ENCODE data around the gene HOXD10. TPM values are rescaled to one million over a fixed set of nuclear protein-coding genes. Genes with fewer than 3 reads are reported as not detected.

Gene HOXD10
- total and polyA plus RNA-seq, 2 donors (not counting 1 experiment from before 2014, with no cell fraction given) = not detected

DNA sequence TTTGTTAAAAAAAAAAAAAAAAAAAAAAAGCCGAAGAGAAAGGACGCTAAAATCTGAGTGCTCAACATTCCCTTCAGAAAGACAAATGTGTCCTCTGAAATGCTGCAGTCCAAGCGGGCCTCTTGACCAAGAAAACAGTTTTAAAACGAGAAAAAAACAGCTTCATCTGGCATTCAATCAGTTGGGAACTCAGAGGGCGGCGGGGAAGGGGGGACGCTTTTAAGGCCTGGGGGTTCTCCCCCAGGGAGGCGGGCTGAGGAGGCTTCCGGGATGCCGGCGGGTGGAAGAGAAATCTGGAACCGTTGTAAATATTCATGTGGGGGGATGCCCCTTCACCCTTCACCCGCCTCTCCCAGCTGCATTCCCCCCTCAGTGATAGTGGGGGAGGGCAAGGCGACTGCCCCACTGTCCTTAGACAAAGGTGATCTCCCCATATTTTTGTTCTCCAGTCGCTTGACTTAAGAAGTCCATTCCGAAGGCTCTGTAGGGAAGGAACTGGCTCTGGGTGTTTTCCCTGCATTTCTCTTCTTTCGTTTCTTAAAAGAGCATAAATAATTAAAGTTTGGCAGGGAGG is 12.7 kb upstream of the HOXD10 start:
- no peak for DNase-seq (ENCODE audit: low read depth in 2 of 2)
- H3K9ac ChIP-seq (ENCODE audit: insufficient read depth, low read length) = no peak overlapping the region
- no peaks in the 10 kb centered on the region for H3K9me3 ChIP-seq (ENCODE audit: control insufficient read depth, insufficient read depth, low read depth, low read length)
- TF ChIP-seq, protein P1, sequence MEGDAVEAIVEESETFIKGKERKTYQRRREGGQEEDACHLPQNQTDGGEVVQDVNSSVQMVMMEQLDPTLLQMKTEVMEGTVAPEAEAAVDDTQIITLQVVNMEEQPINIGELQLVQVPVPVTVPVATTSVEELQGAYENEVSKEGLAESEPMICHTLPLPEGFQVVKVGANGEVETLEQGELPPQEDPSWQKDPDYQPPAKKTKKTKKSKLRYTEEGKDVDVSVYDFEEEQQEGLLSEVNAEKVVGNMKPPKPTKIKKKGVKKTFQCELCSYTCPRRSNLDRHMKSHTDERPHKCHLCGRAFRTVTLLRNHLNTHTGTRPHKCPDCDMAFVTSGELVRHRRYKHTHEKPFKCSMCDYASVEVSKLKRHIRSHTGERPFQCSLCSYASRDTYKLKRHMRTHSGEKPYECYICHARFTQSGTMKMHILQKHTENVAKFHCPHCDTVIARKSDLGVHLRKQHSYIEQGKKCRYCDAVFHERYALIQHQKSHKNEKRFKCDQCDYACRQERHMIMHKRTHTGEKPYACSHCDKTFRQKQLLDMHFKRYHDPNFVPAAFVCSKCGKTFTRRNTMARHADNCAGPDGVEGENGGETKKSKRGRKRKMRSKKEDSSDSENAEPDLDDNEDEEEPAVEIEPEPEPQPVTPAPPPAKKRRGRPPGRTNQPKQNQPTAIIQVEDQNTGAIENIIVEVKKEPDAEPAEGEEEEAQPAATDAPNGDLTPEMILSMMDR (conservative IDR thresholded peaks at IDR 0.05 in 1 of 2, IDR thresholded peaks at IDR 0.05 in 1 of 2; ENCODE audit: low read depth in 1 of 2, low read length in 2 of 2) = no peak
- no peak for TF ChIP-seq EZH2 (IDR thresholded peaks at IDR 0.05; ENCODE audit: low read length, missing control alignments)
- no peak overlapping the region for H2AFZ ChIP-seq (ENCODE audit: low read length)
- peaks cover 79% of the 10 kb centered on the region for H3K27me3 ChIP-seq (ENCODE audit: control insufficient read depth, insufficient read depth, low read length)
- H4K20me1 ChIP-seq (ENCODE audit: control insufficient read depth, extremely low read depth, insufficient read depth, low read length) = no peaks in the 10 kb centered on the region
- H3K4me2 ChIP-seq (ENCODE audit: extremely low read depth, insufficient read depth, low read length) = no peak overlapping the region
- H3K4me3 ChIP-seq (replicated peaks in 1 of 4; ENCODE audit: control extremely low read depth in 1 of 4, insufficient read depth in 1 of 4, low read depth in 3 of 4, low read length in 4 of 4) = no peak overlapping the region
- H3K4me1 ChIP-seq (ENCODE audit: control insufficient read depth, extremely low read depth, insufficient read depth, low read length) = no peaks in the 10 kb centered on the region
- H3K27ac ChIP-seq (ENCODE audit: insufficient read depth, low read length) = no peak overlapping the region
- no peaks in the 10 kb centered on the region for H3K79me2 ChIP-seq (ENCODE audit: control insufficient read depth, insufficient read depth, low read length)
- no peaks in the 10 kb centered on the region for H3K36me3 ChIP-seq (ENCODE audit: control insufficient read depth, insufficient read depth, low read length)

DNA sequence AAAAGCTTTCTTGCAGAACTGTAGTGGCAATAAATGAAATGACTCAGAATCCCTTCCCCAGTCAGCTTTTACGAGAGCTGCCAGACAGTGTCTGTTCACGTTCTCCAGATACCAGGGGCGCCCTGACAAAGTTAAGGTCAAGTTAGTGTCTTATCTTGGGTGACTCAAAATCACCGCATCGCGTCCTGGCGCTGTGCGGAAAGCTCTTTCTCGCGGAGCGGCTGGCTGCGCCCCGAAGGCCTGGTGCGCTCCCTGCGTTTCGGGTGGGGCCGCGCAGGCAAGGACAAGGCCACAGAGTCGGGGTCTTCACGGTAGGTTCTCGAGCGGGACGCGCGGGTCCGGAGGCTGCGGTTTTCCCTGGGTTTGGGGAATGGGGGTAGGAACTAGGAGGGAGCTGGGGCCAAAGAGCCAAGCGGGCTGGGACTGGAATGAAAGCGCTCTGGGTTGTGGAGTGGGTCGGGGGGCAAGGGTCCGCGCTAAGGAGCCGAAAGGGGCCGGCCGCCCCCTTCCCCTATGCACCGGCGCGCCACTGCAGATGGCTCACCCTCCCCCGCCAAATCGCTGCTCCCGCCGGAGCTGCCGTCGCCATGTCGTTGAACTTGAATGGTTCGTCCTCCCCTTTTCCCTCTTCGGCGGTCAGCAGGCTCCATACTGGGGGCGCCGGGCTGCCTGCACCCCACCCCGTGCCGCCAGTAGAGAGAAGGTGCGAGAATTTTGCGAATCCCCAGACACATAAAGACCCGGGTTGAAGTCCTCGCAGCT is 12.1 kb upstream of the HOXD10 start:
- Histone ChIP-seq H3K36me3 (ENCODE audit: control insufficient read depth, insufficient read depth, low read length) (no peaks in the 10 kb centered on the region), H3K27ac (ENCODE audit: insufficient read depth, low read length) (no peak overlapping the region), H3K4me2 (ENCODE audit: extremely low read depth, insufficient read depth, low read length) (no peak overlapping the region), H3K9ac (ENCODE audit: insufficient read depth, low read length) (no peak overlapping the region), H3K4me3 (replicated peaks in 1 of 4; ENCODE audit: control extremely low read depth in 1 of 4, insufficient read depth in 1 of 4, low read depth in 3 of 4, low read length in 4 of 4) (no peak overlapping the region), H4K20me1 (ENCODE audit: control insufficient read depth, extremely low read depth, insufficient read depth, low read length) (no peaks in the 10 kb centered on the region), H3K27me3 (ENCODE audit: control insufficient read depth, insufficient read depth, low read length) (peaks cover 79% of the 10 kb centered on the region), H3K9me3 (ENCODE audit: control insufficient read depth, insufficient read depth, low read depth, low read length) (no peaks in the 10 kb centered on the region), H2AFZ (ENCODE audit: low read length) (no peak overlapping the region), H3K4me1 (ENCODE audit: control insufficient read depth, extremely low read depth, insufficient read depth, low read length) (no peaks in the 10 kb centered on the region), H3K79me2 (ENCODE audit: control insufficient read depth, insufficient read depth, low read length) (no peaks in the 10 kb centered on the region)
- TF ChIP-seq, protein P1 (conservative IDR thresholded peaks at IDR 0.05 in 1 of 2, IDR thresholded peaks at IDR 0.05 in 1 of 2; ENCODE audit: low read depth in 1 of 2, low read length in 2 of 2) = no peak
- peak; percentile 80 for TF ChIP-seq EZH2 (IDR thresholded peaks at IDR 0.05; ENCODE audit: low read length, missing control alignments)
- no peak for DNase-seq (ENCODE audit: low read depth in 2 of 2)

DNA sequence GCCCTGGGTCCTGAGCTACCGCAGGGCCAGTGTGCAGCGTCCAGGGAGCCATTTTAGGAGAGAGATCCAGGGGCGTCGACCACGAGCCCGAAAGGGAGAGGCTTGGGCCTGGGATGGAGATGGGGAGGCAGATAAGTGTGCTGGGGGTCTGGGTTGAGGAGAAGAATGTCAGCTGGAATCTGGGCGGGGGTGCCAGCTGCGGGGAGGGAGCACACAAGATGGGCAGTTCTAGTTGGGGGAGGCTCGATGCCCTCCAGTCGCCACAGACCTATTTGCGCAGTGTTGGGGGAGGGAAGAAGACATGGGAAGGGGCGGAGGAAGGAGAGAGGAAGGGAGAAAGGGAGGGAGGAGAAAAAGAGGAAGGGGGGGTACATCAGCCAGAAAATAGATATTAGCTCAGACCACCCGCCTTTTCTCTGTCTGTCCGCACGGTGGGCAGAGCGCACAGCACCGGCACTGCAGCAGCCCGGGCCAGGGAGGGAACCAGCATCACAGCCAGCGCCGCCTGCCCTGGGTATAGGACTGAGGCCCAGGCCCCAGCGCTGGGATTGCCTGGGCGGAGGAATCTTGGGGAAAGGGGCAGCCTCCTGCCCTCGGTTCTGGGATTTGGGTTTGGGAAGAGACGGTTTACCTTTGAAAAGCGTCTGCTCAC is 11.4 kb upstream of the HOXD10 start:
- Histone ChIP-seq H3K9ac (ENCODE audit: insufficient read depth, low read length) (no peak overlapping the region), H3K36me3 (ENCODE audit: control insufficient read depth, insufficient read depth, low read length) (no peaks in the 10 kb centered on the region), H3K4me1 (ENCODE audit: control insufficient read depth, extremely low read depth, insufficient read depth, low read length) (no peaks in the 10 kb centered on the region), H3K79me2 (ENCODE audit: control insufficient read depth, insufficient read depth, low read length) (no peaks in the 10 kb centered on the region), H3K9me3 (ENCODE audit: control insufficient read depth, insufficient read depth, low read depth, low read length) (no peaks in the 10 kb centered on the region), H3K27me3 (ENCODE audit: control insufficient read depth, insufficient read depth, low read length) (peaks cover 78% of the 10 kb centered on the region), H3K4me3 (replicated peaks in 1 of 4; ENCODE audit: control extremely low read depth in 1 of 4, insufficient read depth in 1 of 4, low read depth in 3 of 4, low read length in 4 of 4) (no peak overlapping the region), H3K27ac (ENCODE audit: insufficient read depth, low read length) (no peak overlapping the region), H3K4me2 (ENCODE audit: extremely low read depth, insufficient read depth, low read length) (no peak overlapping the region), H4K20me1 (ENCODE audit: control insufficient read depth, extremely low read depth, insufficient read depth, low read length) (no peaks in the 10 kb centered on the region), H2AFZ (ENCODE audit: low read length) (no peak overlapping the region)
- DNase-seq (ENCODE audit: low read depth in 2 of 2) = no peak
- no peak for TF ChIP-seq EZH2 (IDR thresholded peaks at IDR 0.05; ENCODE audit: low read length, missing control alignments)
- TF ChIP-seq, protein P1 (conservative IDR thresholded peaks at IDR 0.05 in 1 of 2, IDR thresholded peaks at IDR 0.05 in 1 of 2; ENCODE audit: low read depth in 1 of 2, low read length in 2 of 2) = no peak

All from fibroblast of lung (primary cell).